ENCODE data around the gene REPS1. TPM values are rescaled to one million over a fixed set of nuclear protein-coding genes. Genes with fewer than 3 reads are reported as not detected.

REPS1 gene
- total RNA-seq, 2 donors from 2014 or later: 33.0 to 34.1 TPM

DNA sequence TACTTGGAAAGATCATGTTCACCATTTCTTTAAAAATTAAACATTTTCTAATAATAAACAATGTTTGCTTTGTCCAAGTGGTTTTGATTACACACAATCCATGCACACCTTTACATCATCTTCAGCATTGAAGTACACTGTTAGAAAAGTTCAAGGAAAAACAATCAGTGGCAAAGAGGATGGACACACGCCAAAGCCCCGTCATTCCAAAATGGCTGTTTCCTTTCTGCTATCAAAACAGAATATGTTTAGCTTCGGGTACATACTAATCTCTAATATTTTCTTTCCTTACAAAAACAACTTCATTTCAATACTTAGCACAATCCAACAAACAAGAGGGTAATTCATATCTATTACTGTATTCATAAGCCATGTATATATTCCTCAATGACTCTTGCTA, 24.5 kb downstream of the REPS1 start:
- no peaks in the 10 kb centered on the region for H3K27me3 ChIP-seq (ENCODE audit: control insufficient read depth, insufficient read depth, low read length, poor library complexity, severe bottlenecking)
- TF ChIP-seq, protein P1, sequence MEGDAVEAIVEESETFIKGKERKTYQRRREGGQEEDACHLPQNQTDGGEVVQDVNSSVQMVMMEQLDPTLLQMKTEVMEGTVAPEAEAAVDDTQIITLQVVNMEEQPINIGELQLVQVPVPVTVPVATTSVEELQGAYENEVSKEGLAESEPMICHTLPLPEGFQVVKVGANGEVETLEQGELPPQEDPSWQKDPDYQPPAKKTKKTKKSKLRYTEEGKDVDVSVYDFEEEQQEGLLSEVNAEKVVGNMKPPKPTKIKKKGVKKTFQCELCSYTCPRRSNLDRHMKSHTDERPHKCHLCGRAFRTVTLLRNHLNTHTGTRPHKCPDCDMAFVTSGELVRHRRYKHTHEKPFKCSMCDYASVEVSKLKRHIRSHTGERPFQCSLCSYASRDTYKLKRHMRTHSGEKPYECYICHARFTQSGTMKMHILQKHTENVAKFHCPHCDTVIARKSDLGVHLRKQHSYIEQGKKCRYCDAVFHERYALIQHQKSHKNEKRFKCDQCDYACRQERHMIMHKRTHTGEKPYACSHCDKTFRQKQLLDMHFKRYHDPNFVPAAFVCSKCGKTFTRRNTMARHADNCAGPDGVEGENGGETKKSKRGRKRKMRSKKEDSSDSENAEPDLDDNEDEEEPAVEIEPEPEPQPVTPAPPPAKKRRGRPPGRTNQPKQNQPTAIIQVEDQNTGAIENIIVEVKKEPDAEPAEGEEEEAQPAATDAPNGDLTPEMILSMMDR (conservative IDR thresholded peaks at IDR 0.05): no peak
- 77 to 82% methylated on average over 3 of the region's 3 CpGs for WGBS, 2 experiments (ENCODE audit: insufficient coverage in 1 of 2, insufficient read length in 1 of 2)
- no peak overlapping the region for H3K27ac ChIP-seq (ENCODE audit: low read depth, low read length)
- H3K4me3 ChIP-seq (ENCODE audit: low read length): no peak overlapping the region
- Mint-ChIP-seq H3K27me3 (ENCODE audit: insufficient read depth) (no peaks in the 10 kb centered on the region), H3K27ac (no peak overlapping the region), H3K36me3 (ENCODE audit: low read depth) (no peaks in the 10 kb centered on the region), H3K9me3 (no peaks in the 10 kb centered on the region), H3K4me3 (no peak overlapping the region), H3K4me1 (peaks cover 4% of the 10 kb centered on the region)
- no peak overlapping the region for H3K9ac ChIP-seq (ENCODE audit: extremely low read depth, low read length, poor library complexity, severe bottlenecking)
- no peaks in the 10 kb centered on the region for H3K9me3 ChIP-seq (ENCODE audit: control insufficient read depth, low read length)
- peaks cover 2% of the 10 kb centered on the region for H3K4me1 ChIP-seq (ENCODE audit: control insufficient read depth, insufficient read depth, low read length)
- no peak for DNase-seq
- H3K36me3 ChIP-seq (ENCODE audit: control insufficient read depth, insufficient read depth, low read length): no peaks in the 10 kb centered on the region

DNA sequence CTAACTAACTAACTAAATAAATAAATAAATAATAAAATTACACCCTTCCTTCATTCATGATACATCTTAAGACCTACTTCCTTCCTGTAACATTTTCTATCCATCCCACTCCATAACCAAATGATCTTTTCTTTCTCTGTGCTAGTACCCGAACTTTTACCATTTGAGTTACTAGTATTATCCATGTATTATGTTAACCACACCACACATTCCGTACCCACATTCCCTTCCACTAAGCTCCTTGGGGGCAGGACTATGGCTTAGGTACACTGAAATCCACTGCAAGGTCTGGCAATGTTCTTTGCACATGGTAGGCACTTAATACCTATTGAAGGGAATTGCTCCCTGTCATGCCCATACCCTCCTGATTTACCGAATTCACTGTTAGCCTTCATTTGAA, 24.9 kb downstream of the REPS1 start:
- DNase-seq: no peak
- no peaks in the 10 kb centered on the region for H3K9me3 Mint-ChIP-seq
- no peak overlapping the region for H3K4me3 ChIP-seq (ENCODE audit: low read length)
- no peaks in the 10 kb centered on the region for H3K27me3 ChIP-seq (ENCODE audit: control insufficient read depth, insufficient read depth, low read length, poor library complexity, severe bottlenecking)
- H3K27me3 Mint-ChIP-seq (ENCODE audit: insufficient read depth): no peaks in the 10 kb centered on the region
- no peaks in the 10 kb centered on the region for H3K36me3 ChIP-seq (ENCODE audit: control insufficient read depth, insufficient read depth, low read length)
- H3K27ac Mint-ChIP-seq: no peak overlapping the region
- TF ChIP-seq, protein P1 (conservative IDR thresholded peaks at IDR 0.05): no peak
- 96 to 100% methylated on average over 1 to 3 of the region's 3 CpGs for WGBS, 2 experiments (ENCODE audit: insufficient coverage in 1 of 2, insufficient read length in 1 of 2)
- peaks cover 2% of the 10 kb centered on the region for H3K4me1 ChIP-seq (ENCODE audit: control insufficient read depth, insufficient read depth, low read length)
- H3K27ac ChIP-seq (ENCODE audit: low read depth, low read length): no peak overlapping the region
- H3K9me3 ChIP-seq (ENCODE audit: control insufficient read depth, low read length): no peaks in the 10 kb centered on the region
- H3K36me3 Mint-ChIP-seq (ENCODE audit: low read depth): no peaks in the 10 kb centered on the region
- H3K4me3 Mint-ChIP-seq: no peak overlapping the region
- H3K9ac ChIP-seq (ENCODE audit: extremely low read depth, low read length, poor library complexity, severe bottlenecking): no peak overlapping the region
- H3K4me1 Mint-ChIP-seq: peaks cover 4% of the 10 kb centered on the region

DNA sequence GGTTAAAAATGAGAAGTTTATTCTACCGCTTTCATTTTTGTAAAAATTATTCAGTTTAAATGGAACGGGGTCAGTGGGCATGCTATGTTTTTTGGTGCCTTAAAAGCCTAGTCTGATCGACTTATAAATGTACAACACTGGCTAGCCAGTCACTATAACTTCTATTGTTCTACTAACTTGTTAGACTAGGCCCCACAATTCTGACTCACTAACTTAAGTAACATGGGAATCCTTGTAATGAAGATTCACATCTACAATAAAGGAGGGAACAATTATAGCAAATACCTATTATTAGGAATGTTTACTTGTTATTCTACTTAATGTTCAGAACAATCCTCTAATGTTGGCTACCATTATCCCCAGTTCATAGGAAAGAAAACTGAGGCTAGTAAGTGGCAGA, 28.5 kb downstream of the REPS1 start:
- Histone ChIP-seq H3K27me3 (ENCODE audit: control insufficient read depth, insufficient read depth, low read length, poor library complexity, severe bottlenecking) (no peaks in the 10 kb centered on the region), H3K4me1 (ENCODE audit: control insufficient read depth, insufficient read depth, low read length) (no peaks in the 10 kb centered on the region), H3K27ac (ENCODE audit: low read depth, low read length) (no peak overlapping the region), H3K4me3 (ENCODE audit: low read length) (no peak overlapping the region), H3K36me3 (ENCODE audit: control insufficient read depth, insufficient read depth, low read length) (no peaks in the 10 kb centered on the region), H3K9me3 (ENCODE audit: control insufficient read depth, low read length) (no peaks in the 10 kb centered on the region), H3K9ac (ENCODE audit: extremely low read depth, low read length, poor library complexity, severe bottlenecking) (no peak overlapping the region)
- Mint-ChIP-seq H3K9me3 (no peaks in the 10 kb centered on the region), H3K27me3 (ENCODE audit: insufficient read depth) (no peaks in the 10 kb centered on the region), H3K4me1 (peaks cover 3% of the 10 kb centered on the region), H3K27ac (no peak overlapping the region), H3K36me3 (ENCODE audit: low read depth) (no peaks in the 10 kb centered on the region), H3K4me3 (no peak overlapping the region)
- TF ChIP-seq, protein P1 (conservative IDR thresholded peaks at IDR 0.05): no peak
- 98% methylated on average over 3 of the region's 3 CpGs; no CpG with 5 or more reads in 1 of the 2 experiments for WGBS, 2 experiments (ENCODE audit: insufficient coverage in 1 of 2, insufficient read length in 1 of 2)
- no peak for DNase-seq
